Measurements from ENCODE around the gene PTPRR.

Gene PTPRR

DNA sequence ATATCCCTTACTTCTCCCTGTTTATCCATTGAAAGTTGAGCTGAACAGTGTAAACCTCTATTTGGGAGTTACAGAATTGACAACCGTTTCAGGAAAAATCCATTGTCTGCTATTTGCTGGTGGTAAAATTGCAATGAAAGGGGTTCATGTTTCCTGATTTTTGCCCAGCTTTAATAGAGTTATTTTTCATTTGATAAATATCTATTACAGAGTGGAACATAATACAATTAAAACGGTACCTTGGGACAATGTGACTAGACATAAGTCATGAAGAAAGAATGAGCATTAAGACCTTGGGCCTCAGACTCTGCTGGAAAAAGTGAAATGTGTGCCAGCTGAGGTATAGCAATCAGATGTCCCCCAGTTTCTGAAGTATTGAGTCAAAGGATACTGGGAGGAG lies 13.1 kb downstream of the PTPRR start:
- Histone ChIP-seq H3K36me3 (ENCODE audit: control insufficient read depth, low read depth, low read length) (no peaks in the 10 kb centered on the region), H3K27ac (ENCODE audit: low read length) (no peak overlapping the region), H3K9ac (ENCODE audit: low read length) (no peak overlapping the region), H3K4me1 (ENCODE audit: control insufficient read depth, low read depth, low read length) (peaks cover 9% of the 10 kb centered on the region), H3K4me3 (ENCODE audit: low read length) (no peak overlapping the region), H3K27me3 (ENCODE audit: control insufficient read depth, insufficient read depth, low read length) (no peaks in the 10 kb centered on the region), H3K9me3 (ENCODE audit: control insufficient read depth, low read depth, low read length) (no peaks in the 10 kb centered on the region)

DNA sequence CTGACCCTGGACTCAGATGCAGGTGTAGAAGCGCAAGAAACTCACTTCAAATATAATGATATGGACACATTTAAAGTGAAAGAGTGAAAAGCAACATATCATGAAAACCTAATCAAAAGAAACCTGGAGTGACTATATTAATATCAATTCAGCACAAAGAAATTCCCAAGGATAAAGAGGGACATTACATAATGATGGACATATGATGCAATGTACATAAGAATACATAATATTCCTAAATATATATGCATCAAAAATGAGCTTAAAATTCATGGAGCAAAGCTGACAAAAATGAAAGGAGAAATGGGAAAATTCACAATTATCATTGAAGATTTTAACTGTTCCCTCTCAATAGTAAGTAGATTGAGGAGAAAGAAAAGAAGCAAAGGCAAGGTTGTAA lies 24.6 kb downstream of the PTPRR start:
- no peak overlapping the region for H3K27ac ChIP-seq (ENCODE audit: low read length)
- no peaks in the 10 kb centered on the region for H3K27me3 ChIP-seq (ENCODE audit: control insufficient read depth, insufficient read depth, low read length)
- no peaks in the 10 kb centered on the region for H3K4me1 ChIP-seq (ENCODE audit: control insufficient read depth, low read depth, low read length)
- H3K36me3 ChIP-seq (ENCODE audit: control insufficient read depth, low read depth, low read length) = no peaks in the 10 kb centered on the region
- no peak overlapping the region for H3K9ac ChIP-seq (ENCODE audit: low read length)
- no peak overlapping the region for H3K4me3 ChIP-seq (ENCODE audit: low read length)
- H3K9me3 ChIP-seq (ENCODE audit: control insufficient read depth, low read depth, low read length) = no peaks in the 10 kb centered on the region

DNA sequence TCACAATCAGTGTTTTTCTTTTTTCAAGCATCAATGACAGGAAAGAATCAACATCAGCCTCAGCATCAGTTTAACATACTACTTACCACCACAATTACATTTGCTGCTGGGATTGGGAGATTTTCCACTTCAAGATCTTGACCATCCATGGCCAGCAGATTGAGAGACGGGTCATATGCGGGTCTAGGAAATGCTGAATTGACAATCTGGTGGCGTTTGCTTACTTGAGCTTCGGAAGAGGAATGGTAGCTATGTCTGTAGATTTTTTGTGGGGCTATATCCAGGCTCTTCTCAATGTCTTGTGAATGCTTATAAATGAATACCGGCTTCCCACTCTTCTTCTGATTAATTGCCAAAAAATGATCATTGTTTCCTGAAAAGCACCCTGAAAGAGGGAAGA lies 27.9 kb downstream of the PTPRR start:
- H3K9ac ChIP-seq (ENCODE audit: low read length) = no peak overlapping the region
- no peaks in the 10 kb centered on the region for H3K4me1 ChIP-seq (ENCODE audit: control insufficient read depth, low read depth, low read length)
- H3K36me3 ChIP-seq (ENCODE audit: control insufficient read depth, low read depth, low read length) = no peaks in the 10 kb centered on the region
- H3K27me3 ChIP-seq (ENCODE audit: control insufficient read depth, insufficient read depth, low read length) = no peaks in the 10 kb centered on the region
- no peak overlapping the region for H3K27ac ChIP-seq (ENCODE audit: low read length)
- no peak overlapping the region for H3K4me3 ChIP-seq (ENCODE audit: low read length)
- no peaks in the 10 kb centered on the region for H3K9me3 ChIP-seq (ENCODE audit: control insufficient read depth, low read depth, low read length)

DNA sequence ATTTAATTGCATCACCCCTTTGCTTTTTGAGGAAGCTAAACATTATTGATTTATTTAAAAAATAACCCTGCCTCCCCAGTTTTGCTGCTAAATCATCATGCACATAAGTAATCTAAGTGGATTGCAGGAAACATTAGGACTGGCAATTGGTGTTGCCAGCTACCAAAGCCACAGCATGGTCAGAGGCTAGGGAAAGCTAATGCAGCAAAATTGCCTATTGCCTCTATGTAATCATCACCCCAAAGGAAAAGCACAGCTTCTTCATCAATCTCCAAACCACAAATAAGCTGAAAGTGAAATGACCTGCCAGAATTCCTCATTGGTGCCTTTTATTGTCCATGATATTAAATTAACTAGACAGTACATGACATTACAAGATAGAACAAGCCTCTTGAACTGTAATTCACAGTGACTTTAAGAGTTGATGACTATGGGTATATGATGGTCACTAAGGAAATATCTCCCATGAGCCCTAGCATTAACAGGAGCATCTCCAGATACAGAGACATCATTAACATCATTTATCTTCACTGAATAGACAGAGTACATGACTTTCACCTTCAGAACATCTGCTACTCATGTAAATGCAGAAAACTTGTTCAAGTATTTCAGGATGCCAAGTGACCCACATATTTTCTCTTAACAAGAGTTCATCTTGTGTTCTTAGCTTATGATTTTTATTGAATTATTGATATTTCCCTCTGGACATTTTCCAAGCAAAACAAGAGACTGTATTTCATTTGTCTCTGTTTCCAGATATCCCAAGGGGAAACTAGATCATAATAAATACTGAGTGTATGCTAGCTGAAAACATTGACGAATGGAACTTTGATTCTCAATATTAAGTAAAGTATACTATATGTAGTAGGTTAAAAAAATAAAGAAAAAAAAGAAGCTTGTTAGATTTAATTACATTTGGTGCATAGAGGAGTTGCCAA lies 29.4 kb downstream of the PTPRR start:
- no peak overlapping the region for H3K4me3 ChIP-seq (ENCODE audit: low read length)
- H3K9me3 ChIP-seq (ENCODE audit: control insufficient read depth, low read depth, low read length) = no peaks in the 10 kb centered on the region
- H3K27me3 ChIP-seq (ENCODE audit: control insufficient read depth, insufficient read depth, low read length) = no peaks in the 10 kb centered on the region
- H3K4me1 ChIP-seq (ENCODE audit: control insufficient read depth, low read depth, low read length) = no peaks in the 10 kb centered on the region
- no peak overlapping the region for H3K27ac ChIP-seq (ENCODE audit: low read length)
- H3K36me3 ChIP-seq (ENCODE audit: control insufficient read depth, low read depth, low read length) = no peaks in the 10 kb centered on the region
- no peak overlapping the region for H3K9ac ChIP-seq (ENCODE audit: low read length)

DNA sequence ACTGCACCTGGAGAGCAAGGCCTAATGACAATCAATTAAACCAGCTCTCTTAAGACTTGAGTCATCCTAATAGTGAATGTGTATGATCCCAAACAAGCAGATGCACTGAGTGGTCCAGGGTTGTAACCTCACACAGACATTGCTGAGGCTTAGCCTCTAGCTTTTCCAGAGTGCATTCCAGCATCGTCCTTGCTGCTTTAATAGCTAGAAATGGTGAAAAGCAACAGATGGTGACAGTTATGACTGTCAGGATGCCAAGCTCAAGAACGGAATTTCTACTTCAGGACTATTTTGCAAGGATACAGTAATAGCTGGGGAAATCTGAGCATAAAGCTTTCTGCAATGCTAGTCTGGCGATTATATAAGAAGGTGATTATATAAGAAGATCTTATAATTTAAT lies 34.6 kb downstream of the PTPRR start:
- H3K4me3 ChIP-seq (ENCODE audit: low read length) = no peak overlapping the region
- no peaks in the 10 kb centered on the region for H3K27me3 ChIP-seq (ENCODE audit: control insufficient read depth, insufficient read depth, low read length)
- no peaks in the 10 kb centered on the region for H3K9me3 ChIP-seq (ENCODE audit: control insufficient read depth, low read depth, low read length)
- H3K27ac ChIP-seq (ENCODE audit: low read length) = no peak overlapping the region
- no peaks in the 10 kb centered on the region for H3K36me3 ChIP-seq (ENCODE audit: control insufficient read depth, low read depth, low read length)
- no peaks in the 10 kb centered on the region for H3K4me1 ChIP-seq (ENCODE audit: control insufficient read depth, low read depth, low read length)
- no peak overlapping the region for H3K9ac ChIP-seq (ENCODE audit: low read length)

DNA sequence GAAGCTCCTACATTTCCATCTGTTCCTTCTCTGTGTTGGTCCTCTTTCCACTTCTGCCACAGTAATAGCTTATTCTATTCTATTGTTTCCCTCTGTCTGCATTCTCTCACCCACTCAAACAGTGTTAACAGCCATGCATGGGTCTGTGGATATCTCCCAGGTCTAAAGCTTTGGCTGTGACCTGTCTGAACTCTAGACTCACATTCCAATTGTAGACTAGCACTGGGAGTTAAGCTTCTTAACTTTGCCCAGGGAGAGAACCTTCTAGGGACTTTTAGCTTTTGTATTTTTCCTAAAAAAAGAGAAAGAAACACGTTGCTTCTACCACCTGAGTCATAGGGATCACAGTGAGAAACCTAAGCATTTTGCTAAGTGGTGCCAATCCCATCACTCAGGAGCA lies 36.7 kb downstream of the PTPRR start:
- Histone ChIP-seq H3K27me3 (ENCODE audit: control insufficient read depth, insufficient read depth, low read length) (no peaks in the 10 kb centered on the region), H3K9ac (ENCODE audit: low read length) (no peak overlapping the region), H3K4me3 (ENCODE audit: low read length) (no peak overlapping the region), H3K4me1 (ENCODE audit: control insufficient read depth, low read depth, low read length) (no peaks in the 10 kb centered on the region), H3K9me3 (ENCODE audit: control insufficient read depth, low read depth, low read length) (no peaks in the 10 kb centered on the region), H3K27ac (ENCODE audit: low read length) (no peak overlapping the region), H3K36me3 (ENCODE audit: control insufficient read depth, low read depth, low read length) (no peaks in the 10 kb centered on the region)

DNA sequence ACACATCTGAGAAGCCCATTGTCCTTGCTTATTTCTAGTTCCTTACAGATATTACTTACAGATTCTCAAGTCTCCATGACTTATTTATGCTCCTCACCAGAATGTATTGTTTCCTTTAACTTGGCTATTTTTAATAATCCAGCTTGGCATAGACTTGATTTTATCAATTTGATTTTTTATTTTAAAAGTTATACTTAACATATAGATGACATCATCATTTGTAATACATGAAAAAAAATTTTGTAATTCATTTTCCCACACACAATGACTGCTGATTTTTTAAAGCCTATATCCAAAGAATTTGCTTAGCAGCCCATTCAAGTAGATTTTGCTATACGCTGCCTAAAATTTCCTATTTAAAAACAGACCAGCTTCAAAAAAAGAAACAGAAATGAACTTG lies 39.8 kb downstream of the PTPRR start:
- H3K4me3 ChIP-seq (ENCODE audit: low read length) = no peak overlapping the region
- no peak overlapping the region for H3K9ac ChIP-seq (ENCODE audit: low read length)
- H3K27ac ChIP-seq (ENCODE audit: low read length) = no peak overlapping the region

DNA sequence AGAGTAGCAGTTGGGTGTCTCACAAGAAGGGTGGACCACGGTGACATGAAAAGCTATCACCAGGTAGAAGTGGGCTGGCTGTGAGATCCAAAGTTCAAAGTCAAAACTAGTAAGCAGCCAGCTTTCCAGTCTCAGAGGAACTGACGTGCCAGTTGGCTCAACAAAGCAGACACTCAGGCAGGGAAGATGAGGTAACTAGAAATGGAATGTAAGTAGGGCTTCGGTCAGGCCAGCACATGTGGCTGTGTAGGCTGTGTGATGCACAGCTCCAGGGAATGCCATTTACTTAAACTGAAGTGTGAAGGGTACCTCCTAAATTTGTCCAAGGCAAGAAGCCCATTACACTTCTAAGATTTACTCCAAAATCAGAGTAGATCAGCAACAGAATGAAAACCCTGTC lies 43.6 kb downstream of the PTPRR start:
- no peaks in the 10 kb centered on the region for H3K36me3 ChIP-seq (ENCODE audit: control insufficient read depth, low read depth, low read length)
- H3K27me3 ChIP-seq (ENCODE audit: control insufficient read depth, insufficient read depth, low read length) = no peaks in the 10 kb centered on the region
- H3K9me3 ChIP-seq (ENCODE audit: control insufficient read depth, low read depth, low read length) = no peaks in the 10 kb centered on the region
- H3K4me1 ChIP-seq (ENCODE audit: control insufficient read depth, low read depth, low read length) = no peaks in the 10 kb centered on the region
- no peak overlapping the region for H3K27ac ChIP-seq (ENCODE audit: low read length)
- no peak overlapping the region for H3K9ac ChIP-seq (ENCODE audit: low read length)
- no peak overlapping the region for H3K4me3 ChIP-seq (ENCODE audit: low read length)

More for the DNA sequence above, 39.8 kb downstream of the PTPRR start:
- no peaks in the 10 kb centered on the region for H3K9me3 ChIP-seq (ENCODE audit: control insufficient read depth, low read depth, low read length)
- no peaks in the 10 kb centered on the region for H3K36me3 ChIP-seq (ENCODE audit: control insufficient read depth, low read depth, low read length)
- H3K4me1 ChIP-seq (ENCODE audit: control insufficient read depth, low read depth, low read length) = no peaks in the 10 kb centered on the region
- no peaks in the 10 kb centered on the region for H3K27me3 ChIP-seq (ENCODE audit: control insufficient read depth, insufficient read depth, low read length)

DNA sequence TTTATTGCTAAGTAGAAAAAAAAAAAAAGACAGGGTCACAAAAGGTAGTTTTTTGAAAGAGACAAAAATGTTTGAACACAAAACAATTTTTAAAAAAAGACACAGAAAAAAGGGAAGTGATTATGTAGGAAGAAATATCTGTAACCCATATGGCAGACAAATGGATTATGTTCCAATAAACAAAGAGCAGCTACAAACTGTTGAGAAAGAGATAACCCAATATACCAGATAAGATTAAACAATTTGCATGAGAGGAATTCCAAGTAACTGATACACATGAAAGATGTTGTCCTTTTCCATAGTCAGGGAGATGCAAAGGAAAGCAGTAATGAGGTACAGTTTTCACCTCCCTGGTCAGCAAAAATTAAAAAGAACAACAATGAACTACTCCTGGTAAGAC lies 44.9 kb downstream of the PTPRR start:
- Histone ChIP-seq H3K27ac (ENCODE audit: low read length) (no peak overlapping the region), H3K4me1 (ENCODE audit: control insufficient read depth, low read depth, low read length) (no peaks in the 10 kb centered on the region), H3K9me3 (ENCODE audit: control insufficient read depth, low read depth, low read length) (no peaks in the 10 kb centered on the region), H3K36me3 (ENCODE audit: control insufficient read depth, low read depth, low read length) (no peaks in the 10 kb centered on the region), H3K27me3 (ENCODE audit: control insufficient read depth, insufficient read depth, low read length) (no peaks in the 10 kb centered on the region), H3K9ac (ENCODE audit: low read length) (no peak overlapping the region), H3K4me3 (ENCODE audit: low read length) (no peak overlapping the region)

DNA sequence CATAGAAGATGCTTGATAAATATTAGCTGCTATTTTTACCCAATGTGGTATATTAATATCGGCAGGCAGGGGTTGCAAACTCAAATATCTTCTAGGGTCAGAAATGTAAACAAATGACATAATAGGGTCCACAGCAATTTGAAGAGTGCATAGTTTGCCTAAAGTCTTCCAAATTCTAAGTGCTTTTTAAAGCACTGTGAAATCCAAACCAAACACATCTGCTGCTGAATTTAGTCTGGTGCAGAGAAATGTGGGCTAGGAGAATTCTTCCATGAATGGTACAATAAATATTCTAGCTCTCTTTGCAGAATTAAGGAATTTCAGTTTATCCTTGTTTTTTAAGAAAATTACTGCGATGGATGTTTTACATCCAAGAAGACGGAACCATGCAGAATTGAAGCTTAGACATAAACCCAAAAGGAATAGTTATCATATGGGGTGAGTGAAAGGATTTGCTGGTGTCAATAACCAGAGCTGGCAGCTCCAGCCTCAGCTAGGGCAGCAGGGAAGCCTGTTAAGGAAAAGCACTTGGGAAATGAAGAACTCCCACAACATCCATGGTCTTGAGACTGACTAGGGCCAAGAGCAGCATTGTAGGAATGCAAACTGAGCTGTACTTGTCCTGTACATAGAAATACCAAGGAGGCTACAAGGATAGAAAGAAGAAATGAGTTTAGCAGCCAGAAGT lies 65.5 kb downstream of the PTPRR start:
- H3K9me3 ChIP-seq (ENCODE audit: control insufficient read depth, low read depth, low read length) = no peaks in the 10 kb centered on the region
- peaks cover 8% of the 10 kb centered on the region for H3K27me3 ChIP-seq (ENCODE audit: control insufficient read depth, insufficient read depth, low read length)
- no peaks in the 10 kb centered on the region for H3K36me3 ChIP-seq (ENCODE audit: control insufficient read depth, low read depth, low read length)
- no peak overlapping the region for H3K4me3 ChIP-seq (ENCODE audit: low read length)
- H3K9ac ChIP-seq (ENCODE audit: low read length) = no peak overlapping the region
- H3K27ac ChIP-seq (ENCODE audit: low read length) = no peak overlapping the region
- peaks cover 11% of the 10 kb centered on the region for H3K4me1 ChIP-seq (ENCODE audit: control insufficient read depth, low read depth, low read length)

DNA sequence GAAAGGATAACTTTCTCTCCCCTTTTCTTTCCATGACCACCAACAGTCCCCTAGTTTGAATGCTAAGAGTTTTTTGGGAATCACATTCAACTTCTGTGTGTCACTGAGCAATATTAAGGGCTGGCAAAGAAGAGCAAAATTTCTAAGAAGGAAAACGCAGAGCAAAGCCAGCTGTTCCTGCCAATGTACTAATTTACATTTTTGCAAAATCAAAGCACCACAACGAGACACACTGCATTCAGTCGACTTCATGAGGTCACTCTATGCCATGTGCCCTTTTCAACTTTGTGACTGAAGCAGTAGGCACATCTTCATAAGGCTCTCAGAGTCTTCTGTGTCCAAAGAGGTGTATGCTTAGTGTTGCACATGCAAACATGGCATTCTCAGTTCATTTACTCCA lies 66.4 kb downstream of the PTPRR start:
- H3K4me1 ChIP-seq (ENCODE audit: control insufficient read depth, low read depth, low read length) = peaks cover 11% of the 10 kb centered on the region
- H3K27ac ChIP-seq (ENCODE audit: low read length) = no peak overlapping the region

DNA sequence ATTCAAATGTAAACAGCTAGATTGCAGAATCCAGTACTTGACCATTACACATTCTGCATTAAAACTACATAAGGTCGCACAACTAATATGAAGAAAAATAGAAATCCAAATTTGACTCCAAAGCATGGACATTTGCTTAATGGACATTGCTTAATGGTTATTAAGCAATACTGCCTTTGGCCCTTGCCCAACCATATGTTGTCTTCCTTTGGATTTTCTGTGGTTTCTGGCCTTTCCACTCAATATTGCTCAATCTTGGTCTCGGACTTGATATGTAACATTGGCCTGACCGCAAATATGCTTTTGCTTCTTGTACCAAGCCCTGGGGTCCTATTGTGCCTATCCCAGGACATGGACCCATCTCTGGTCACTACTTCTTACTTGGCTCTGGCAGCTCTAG lies 67.2 kb downstream of the PTPRR start:
- Histone ChIP-seq H3K36me3 (ENCODE audit: control insufficient read depth, low read depth, low read length) (no peaks in the 10 kb centered on the region), H3K9ac (ENCODE audit: low read length) (no peak overlapping the region), H3K27ac (ENCODE audit: low read length) (no peak overlapping the region), H3K4me3 (ENCODE audit: low read length) (no peak overlapping the region), H3K4me1 (ENCODE audit: control insufficient read depth, low read depth, low read length) (peaks cover 11% of the 10 kb centered on the region), H3K9me3 (ENCODE audit: control insufficient read depth, low read depth, low read length) (no peaks in the 10 kb centered on the region), H3K27me3 (ENCODE audit: control insufficient read depth, insufficient read depth, low read length) (peaks cover 8% of the 10 kb centered on the region)

More for the DNA sequence above, 66.4 kb downstream of the PTPRR start:
- Histone ChIP-seq H3K9me3 (ENCODE audit: control insufficient read depth, low read depth, low read length) (no peaks in the 10 kb centered on the region), H3K36me3 (ENCODE audit: control insufficient read depth, low read depth, low read length) (no peaks in the 10 kb centered on the region), H3K4me3 (ENCODE audit: low read length) (no peak overlapping the region), H3K27me3 (ENCODE audit: control insufficient read depth, insufficient read depth, low read length) (peaks cover 8% of the 10 kb centered on the region), H3K9ac (ENCODE audit: low read length) (no peak overlapping the region)

Data from iPS-18a (cell line).